SU-DHL-6 (cell line): ENCODE measurements around the gene DEPDC7.

ENCODE experiments used
- CTCF ChIP-seq: fragments of 200-600 bp; sonication (generic); IDR thresholded peaks from one replicate; pipeline ENCODE4 v1.5.1; 2017; ENCODE audit warnings: antibody characterized with exemption, mild to moderate bottlenecking, low read length, moderate library complexity; ENCODE audit not compliant: insufficient read depth, poor library complexity, severe bottlenecking
- EZH2phosphoT487 ChIP-seq: fragments of 200-600 bp; sonication (generic), shearing (Covaris generic); conservative IDR thresholded peaks from 2 replicates; pipeline ENCODE4 v1.6.1; 2018; ENCODE audit warnings: mild to moderate bottlenecking, antibody characterized with exemption, low read length, moderate library complexity, mixed read lengths

GRCh38 chr11:33013755-33014154 is 1.9 kb upstream of the DEPDC7 start:
- TF ChIP-seq CTCF = no peak
- no peak for TF ChIP-seq EZH2phosphoT487
